SK-N-MC (cell line): ENCODE data around the gene AURKAIP1.

Experiments used
- DNase-seq: peaks from one replicate; pipeline ENCODE4 v3.0.0-alpha.2; 2011; ENCODE audit warnings: low read depth, low spot score
- H3K27ac ChIP-seq: fragments of 200-600 bp; sonication (generic); 2 replicates; pipeline ENCODE4 v1.5.1; 2016; ENCODE audit warnings: mixed run types
- H3K36me3 ChIP-seq: fragments of 200-600 bp; sonication (generic); 2 replicates; pipeline ENCODE4 v1.6.1; 2017; ENCODE audit warnings: antibody characterized with exemption, low read length, mixed read lengths; ENCODE audit not compliant: insufficient read depth
- H3K4me3 ChIP-seq: fragments of 200-600 bp; sonication (generic); 2 replicates; pipeline ENCODE4 v1.5.1; 2016
- H3K9ac ChIP-seq: fragments of 200-600 bp; sonication (generic); 2 replicates; pipeline ENCODE4 v1.8.0; 2017; ENCODE audit warnings: mixed run types, mixed read lengths; ENCODE audit not compliant: insufficient read length
- H3K9me3 ChIP-seq: fragments of 200-600 bp; sonication (generic); 2 replicates; pipeline ENCODE4 v1.6.1; 2017; ENCODE audit warnings: low read depth, mild to moderate bottlenecking, antibody characterized with exemption, low read length, moderate library complexity, mixed read lengths
- EZH2 ChIP-seq: fragments of 200-600 bp; sonication (generic); IDR thresholded peaks from one replicate; pipeline ENCODE4 v1.6.1; 2017; ENCODE audit warnings: antibody characterized with exemption
- FOXP2 ChIP-seq: optimal IDR thresholded peaks from 2 replicates; pipeline ENCODE3; 2011; ENCODE audit warnings: mild to moderate bottlenecking, moderate library complexity; ENCODE audit not compliant: insufficient read depth; ENCODE audit errors: extremely low read length, control extremely low read depth
- POLR2AphosphoS5 ChIP-seq: IDR thresholded peaks from 2 replicates; pipeline ENCODE4 v1.6.1; 2012; ENCODE audit warnings: mild to moderate bottlenecking, low read depth, low read length, borderline replicate concordance

Gene AURKAIP1

DNA sequence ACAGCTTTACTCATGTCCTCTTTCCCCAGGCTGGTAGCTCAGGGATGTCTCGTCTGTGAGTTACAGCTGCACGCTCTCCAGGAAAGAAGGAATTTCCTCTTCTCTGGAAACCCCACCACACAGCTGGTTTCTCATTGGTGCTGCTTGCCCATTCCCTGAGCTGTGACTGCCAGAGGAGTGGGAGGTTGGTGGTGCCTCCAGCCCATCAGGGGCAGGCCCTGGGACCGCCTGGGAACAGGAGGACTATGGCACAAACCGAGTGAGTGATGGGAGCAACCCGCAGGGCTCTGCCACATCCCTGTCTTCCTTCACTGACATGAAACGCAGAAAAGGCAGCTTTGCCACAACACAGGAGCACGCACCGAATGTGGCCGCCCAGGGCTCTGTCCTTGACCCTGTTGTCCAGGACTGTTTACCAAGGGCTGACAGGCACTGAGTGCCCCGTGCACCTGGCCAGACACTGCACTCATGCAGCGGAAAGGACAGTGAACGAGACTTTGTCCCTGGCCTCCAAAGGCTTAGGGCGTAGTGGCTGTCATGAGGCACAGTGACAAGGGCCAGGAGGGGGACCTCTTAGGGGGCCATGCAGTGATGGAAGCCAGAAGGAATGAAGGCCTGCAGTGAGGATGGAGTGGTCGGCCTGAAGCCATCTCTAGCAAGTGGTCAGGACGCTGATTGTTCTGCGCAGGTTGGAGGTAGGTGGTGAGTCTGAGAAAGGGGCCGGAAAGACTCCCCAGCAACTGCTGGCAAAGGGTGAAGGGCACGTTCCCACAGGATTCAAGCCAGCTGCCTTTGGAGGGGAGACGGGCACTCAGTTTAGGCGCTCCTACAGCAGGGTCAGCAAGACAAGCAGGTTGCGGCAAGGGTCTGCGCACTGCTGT, 25.8 kb upstream of the AURKAIP1 start:
- Histone ChIP-seq H3K4me3 (peak overlapping the region; percentile 93), H3K36me3 (peaks cover 56% of the 10 kb centered on the region), H3K9me3 (no peaks in the 10 kb centered on the region), H3K27ac (no peak overlapping the region), H3K9ac (peak overlapping the region; percentile 92)
- peak; percentile 30; the same call in 1 of the 2 replicates for TF ChIP-seq POLR2AphosphoS5
- TF ChIP-seq FOXP2, result no peak
- no peak for DNase-seq

DNA sequence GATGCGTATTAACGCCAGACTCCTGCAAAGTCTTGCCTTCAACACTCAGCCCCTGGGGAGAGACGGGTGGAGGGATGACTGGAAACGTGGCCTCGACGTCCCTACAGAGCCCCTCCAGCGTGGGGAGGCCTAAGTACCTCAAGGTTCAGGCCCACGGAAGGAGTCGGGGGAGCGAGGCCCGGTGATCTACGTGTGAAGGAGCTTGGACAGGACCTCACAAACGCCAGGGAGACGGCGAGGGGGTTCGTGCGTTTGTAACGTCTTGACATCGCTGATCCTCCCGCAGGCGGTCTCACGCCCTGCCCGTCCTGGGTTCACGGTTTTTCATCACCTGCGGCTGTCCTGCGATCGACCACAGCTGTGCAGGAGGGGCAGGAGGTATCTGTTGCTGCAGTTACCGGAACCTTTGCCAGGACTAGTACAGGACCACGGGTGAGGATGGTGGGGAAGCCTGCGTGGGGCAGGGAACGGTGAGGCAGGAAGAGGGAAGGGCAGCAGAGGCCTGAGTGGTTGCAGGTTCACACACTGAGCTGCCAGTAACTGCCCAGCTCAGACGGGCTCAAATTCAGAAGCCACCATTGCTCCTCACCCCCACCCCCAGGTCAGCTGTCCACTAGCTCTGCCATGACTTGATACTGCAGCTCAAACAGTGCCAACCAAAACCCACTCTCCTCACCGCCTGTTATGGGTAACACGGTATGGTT, 25.0 kb upstream of the AURKAIP1 start:
- peak overlapping the region; percentile 44 for H3K27ac ChIP-seq
- H3K9ac ChIP-seq, result peak overlapping the region; percentile 92
- no peak for DNase-seq
- H3K9me3 ChIP-seq, result no peaks in the 10 kb centered on the region
- peaks cover 56% of the 10 kb centered on the region for H3K36me3 ChIP-seq
- H3K4me3 ChIP-seq, result peak overlapping the region; percentile 93
- TF ChIP-seq POLR2AphosphoS5, result no peak

DNA sequence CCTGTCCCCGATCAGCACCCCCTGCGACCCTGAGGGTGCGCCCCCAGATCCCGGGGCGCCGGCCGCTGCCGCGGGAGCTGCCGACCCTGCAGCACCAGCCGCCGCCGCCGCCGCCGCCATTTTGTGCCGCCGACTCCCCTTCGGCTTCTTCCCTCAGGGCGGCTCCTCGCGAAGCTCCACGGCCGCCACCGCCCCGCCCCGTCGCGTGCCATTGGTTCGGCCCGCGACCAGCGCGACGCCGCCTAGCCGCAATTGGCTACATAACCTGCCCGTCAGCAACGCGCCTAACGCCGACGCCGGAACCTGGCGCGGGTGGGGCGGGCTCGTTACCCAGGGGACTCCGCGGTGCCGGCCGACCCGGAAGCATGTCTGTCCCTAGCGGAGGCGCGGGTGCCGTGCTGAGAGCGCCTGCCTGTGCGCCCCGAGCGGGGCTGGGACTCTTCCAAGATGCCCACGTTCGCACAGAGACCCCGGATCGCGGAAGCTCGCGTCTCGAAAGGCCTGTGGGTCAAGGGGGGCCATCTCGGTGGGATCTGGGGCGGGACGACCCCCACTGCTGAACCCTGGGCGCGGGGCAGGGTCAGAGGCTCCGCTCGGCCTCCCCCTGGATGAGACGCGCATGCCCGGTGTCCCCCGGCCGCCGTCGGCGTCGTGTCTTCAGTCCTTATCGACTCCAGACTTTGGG, 24.3 kb upstream of the AURKAIP1 start, which contains the start of gene CCNL2:
CCNL2 (minus strand) TSS at position 149 of the 685 bp plus-strand sequence; CDS start at position 120, 29 bp downstream.
- H3K27ac ChIP-seq, result peak within 1 kb of the TSS; percentile 62
- H3K4me3 ChIP-seq, result peak within 1 kb of the TSS; percentile 93
- peaks cover 56% of the 10 kb centered on the region for H3K36me3 ChIP-seq

DNA sequence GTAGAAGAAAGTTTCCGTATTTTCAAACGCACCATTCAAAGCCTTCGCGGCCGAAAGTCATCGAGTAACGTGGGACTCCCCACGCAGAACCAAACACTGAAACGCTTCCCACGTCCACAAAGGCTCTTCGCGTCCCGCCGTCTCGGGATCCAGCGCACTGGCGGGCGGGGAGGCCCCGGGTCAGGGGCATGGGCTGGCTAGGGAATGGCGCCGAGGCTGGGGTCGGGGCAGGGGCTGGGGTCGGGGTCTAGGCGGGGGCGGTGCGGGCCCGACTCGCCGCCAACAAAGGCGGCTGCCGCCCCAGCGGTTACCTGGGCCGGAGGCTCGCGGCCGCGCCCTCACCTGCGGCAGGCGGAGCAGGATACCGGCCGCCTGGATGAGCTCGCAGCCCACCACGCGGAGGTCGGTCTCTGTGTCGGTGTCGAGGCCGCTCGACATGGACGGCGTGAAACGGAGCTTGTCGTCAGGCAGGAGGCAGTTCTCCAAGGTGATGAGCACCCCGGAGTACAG, 23.7 kb upstream of the AURKAIP1 start:
- Histone ChIP-seq H3K9me3 (no peaks in the 10 kb centered on the region), H3K36me3 (peaks cover 60% of the 10 kb centered on the region), H3K4me3 (peak overlapping the region; percentile 93), H3K9ac (peak overlapping the region; percentile 93), H3K27ac (peak overlapping the region; percentile 62)
- no peak for DNase-seq
- TF ChIP-seq FOXP2, result no peak
- TF ChIP-seq EZH2, result no peak
- TF ChIP-seq POLR2AphosphoS5, result no peak

More for the DNA sequence above, 24.3 kb upstream of the AURKAIP1 start, which contains the start of gene CCNL2:
- TF ChIP-seq POLR2AphosphoS5, result peak; percentile 85
- no peak for TF ChIP-seq EZH2
- TF ChIP-seq FOXP2, result no peak
- Histone ChIP-seq H3K9me3 (no peaks in the 10 kb centered on the region), H3K9ac (peak within 1 kb of the TSS; percentile 93)
- peak; percentile 78 for DNase-seq

DNA sequence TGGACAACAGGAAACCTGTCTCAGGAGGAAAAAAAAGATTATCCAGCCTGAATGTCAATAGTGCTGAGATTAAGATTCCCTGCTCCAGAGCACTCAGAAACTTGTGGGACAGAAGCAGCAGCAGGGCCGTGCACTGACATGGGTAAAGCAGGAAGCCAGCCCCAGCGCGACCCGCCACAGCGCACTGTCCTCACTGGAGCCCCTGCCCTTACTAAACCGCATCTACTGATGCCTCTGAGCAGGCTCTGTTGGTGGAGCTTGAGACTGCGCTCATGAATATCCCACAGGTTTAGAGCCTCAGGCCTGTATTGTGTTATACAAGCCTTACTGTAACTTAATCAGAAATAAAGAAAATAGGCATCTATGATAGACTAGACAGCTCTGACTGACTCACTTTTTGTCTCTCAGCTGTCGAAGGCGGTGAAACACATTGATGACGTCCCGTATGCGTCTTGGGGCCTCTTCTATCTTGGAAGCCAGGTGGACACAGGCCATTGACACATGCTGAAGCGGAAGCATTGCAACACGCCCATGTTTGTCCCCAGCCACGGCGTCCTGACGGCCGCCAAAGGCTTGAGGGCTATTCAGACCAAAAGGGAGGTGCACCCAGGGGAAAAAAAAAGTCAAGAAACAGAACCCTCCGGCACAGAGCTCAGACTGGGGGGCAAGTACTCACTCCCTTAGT, 23.0 kb upstream of the AURKAIP1 start:
- Histone ChIP-seq H3K9ac (peak overlapping the region; percentile 93), H3K9me3 (no peaks in the 10 kb centered on the region), H3K27ac (peak overlapping the region; percentile 62; the same call in 1 of the 2 replicates), H3K36me3 (peaks cover 65% of the 10 kb centered on the region), H3K4me3 (peak overlapping the region; percentile 93)
- TF ChIP-seq EZH2 (no peak), FOXP2 (no peak), POLR2AphosphoS5 (no peak)
- DNase-seq, result no peak

DNA sequence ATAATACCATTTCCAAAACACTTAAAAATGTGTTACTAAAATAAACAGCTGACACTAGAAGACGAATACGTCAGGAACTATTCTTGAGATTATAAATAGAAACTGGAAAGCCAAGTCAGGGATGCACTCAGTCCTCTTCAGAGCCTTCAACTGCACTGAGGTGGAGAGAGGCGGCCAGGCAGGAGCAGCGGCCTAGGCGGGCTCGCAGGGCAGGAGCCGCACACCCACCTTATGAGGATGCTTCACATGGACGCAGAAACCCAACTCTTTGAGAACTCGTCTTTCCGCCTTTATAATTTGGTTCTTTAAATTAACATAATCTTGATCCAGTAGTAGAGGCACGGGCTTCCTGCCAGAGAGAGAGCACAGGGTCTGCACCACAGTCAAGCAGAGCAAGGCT, 20.2 kb upstream of the AURKAIP1 start:
- H3K9me3 ChIP-seq, result no peaks in the 10 kb centered on the region
- H3K9ac ChIP-seq, result no peak overlapping the region
- H3K27ac ChIP-seq, result no peak overlapping the region
- H3K4me3 ChIP-seq, result no peak overlapping the region
- no peak for DNase-seq
- H3K36me3 ChIP-seq, result peaks cover 72% of the 10 kb centered on the region
- TF ChIP-seq EZH2 (no peak), POLR2AphosphoS5 (no peak), FOXP2 (no peak)

DNA sequence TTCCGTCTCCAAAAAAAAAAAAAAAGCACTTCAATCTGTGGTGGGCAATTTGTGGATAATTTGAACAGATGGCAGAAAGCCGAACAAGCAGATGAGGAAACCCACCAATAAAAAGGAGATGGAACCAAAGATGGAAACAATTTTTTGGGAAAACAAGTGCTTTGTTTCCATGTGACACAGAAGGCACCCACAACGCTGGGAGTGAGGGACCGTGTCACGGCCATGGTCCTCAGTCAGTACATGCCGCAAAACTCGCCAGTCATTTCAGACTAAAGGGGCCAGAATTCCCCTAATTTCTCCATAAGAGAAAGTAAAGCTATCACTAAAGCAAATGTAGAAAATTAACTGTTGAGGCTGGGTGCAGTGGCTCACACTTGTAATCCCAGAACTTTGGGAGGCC, 19.1 kb upstream of the AURKAIP1 start:
- TF ChIP-seq FOXP2 (no peak), POLR2AphosphoS5 (no peak)
- Histone ChIP-seq H3K9me3 (no peaks in the 10 kb centered on the region), H3K4me3 (no peak overlapping the region), H3K9ac (no peak overlapping the region), H3K36me3 (peaks cover 83% of the 10 kb centered on the region), H3K27ac (no peak overlapping the region)
- no peak for DNase-seq

DNA sequence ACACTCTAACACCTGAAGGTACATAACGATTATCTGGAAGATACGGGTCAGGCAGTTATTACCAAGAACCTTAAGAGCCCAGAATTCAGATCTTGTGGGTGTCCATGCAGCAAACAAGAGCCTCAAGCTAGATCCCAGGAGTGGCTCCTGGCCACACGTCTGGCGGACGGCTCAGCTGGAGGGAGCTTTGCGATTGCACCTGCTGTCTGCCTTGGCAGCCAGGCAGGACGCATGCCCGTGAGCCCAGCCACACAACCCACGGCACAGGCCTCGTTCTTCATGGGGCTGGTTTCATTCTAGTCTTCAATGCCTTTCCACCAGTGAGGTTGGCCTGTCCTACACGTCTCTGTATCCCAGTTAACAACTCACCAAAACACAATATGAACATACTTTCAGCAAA, 18.4 kb upstream of the AURKAIP1 start:
- TF ChIP-seq FOXP2, result no peak
- TF ChIP-seq POLR2AphosphoS5, result no peak
- TF ChIP-seq EZH2, result no peak
- Histone ChIP-seq H3K27ac (no peak overlapping the region), H3K36me3 (peaks cover 90% of the 10 kb centered on the region), H3K9ac (no peak overlapping the region), H3K4me3 (no peak overlapping the region), H3K9me3 (no peaks in the 10 kb centered on the region)
- no peak for DNase-seq
